ENCODE measurements around the gene HTRA3.

Gene HTRA3

GRCh38 chr4:8269535-8270417 lies at the start of gene HTRA3:
Gene HTRA3, plus strand, starts transcription at chr4:8269754. Its CDS starts 215 bp downstream, at chr4:8269969.
- TF ChIP-seq CTCF (conservative IDR thresholded peaks at IDR 0.05), result peak; percentile 10; the same call in 1 of the 2 replicates
- peak within 1 kb of the TSS; percentile 43; the same call in 1 of the 2 replicates for H3K27ac ChIP-seq

GRCh38 chr4:8220661-8221450 lies 48.7 kb upstream of the HTRA3 start:
- no peak for TF ChIP-seq CTCF (conservative IDR thresholded peaks at IDR 0.05)
- no peak overlapping the region for H3K27ac ChIP-seq

GRCh38 chr4:8221476-8221875 lies 48.1 kb upstream of the HTRA3 start:
- TF ChIP-seq CTCF (conservative IDR thresholded peaks at IDR 0.05), result no peak
- no peak overlapping the region for H3K27ac ChIP-seq

- no peak overlapping the region for H3K27ac ChIP-seq
- no peak for TF ChIP-seq CTCF (conservative IDR thresholded peaks at IDR 0.05)
These were observed 47.6 kb upstream of the HTRA3 start for GRCh38 chr4:8221985-8222384.

GRCh38 chr4:8222609-8223388 lies 46.8 kb upstream of the HTRA3 start:
- H3K27ac ChIP-seq, result no peak overlapping the region
- TF ChIP-seq CTCF (conservative IDR thresholded peaks at IDR 0.05), result no peak

- H3K27ac ChIP-seq, result no peak overlapping the region; the same call in 1 of the 2 replicates
- no peak for TF ChIP-seq CTCF (conservative IDR thresholded peaks at IDR 0.05)
These were observed 45.1 kb upstream of the HTRA3 start for GRCh38 chr4:8224267-8224974.

Data from VCaP (cell line).